HepG2 (cell line): ENCODE data around the gene EIF1. TPM values are rescaled to one million over a fixed set of nuclear protein-coding genes. Genes with fewer than 3 reads are reported as not detected.
A peak's percentile ranks its signal among the peaks of the same experiment; 100 is the strongest.

ENCODE experiments used
- E2F2 ChIP-seq: sonication (generic); formaldehyde crosslinking; IDR thresholded peaks from 2 replicates; pipeline ENCODE4 v1.4.0; 2020; ENCODE audit warnings: missing genetic modification reagents, borderline replicate concordance
- FOXA1 ChIP-seq, 2 experiments: fragments of 450-650 bp in 1 of 2; sonication (generic) in 1 of 2; formaldehyde crosslinking in 1 of 2; IDR thresholded peaks; 2 replicates each; pipeline versions ENCODE4 v1.4.0 to v1.6.1; 2016 to 2020; ENCODE audit warnings: missing genetic modification reagents in 1 of 2
- IRX3 ChIP-seq: sonication (generic); formaldehyde crosslinking; IDR thresholded peaks from 2 replicates; pipeline ENCODE4 v1.8.1; 2023; ENCODE audit warnings: mild to moderate bottlenecking, low read depth, missing genetic modification reagents, borderline replicate concordance
- KDM2A ChIP-seq: sonication (generic); formaldehyde crosslinking; IDR thresholded peaks from 2 replicates; pipeline ENCODE4 v1.4.0; 2020; ENCODE audit warnings: low read depth, missing genetic modification reagents, borderline replicate concordance
- KDM5A ChIP-seq: fragments of 200-600 bp; sonication (generic); IDR thresholded peaks from 2 replicates; pipeline ENCODE4 v1.7.0; 2018; ENCODE audit warnings: antibody characterized with exemption, mild to moderate bottlenecking, low read length, borderline replicate concordance
- MAFF ChIP-seq: IDR thresholded peaks from 2 replicates; pipeline ENCODE4 v1.6.1; 2011; ENCODE audit warnings: low read depth, low read length, improper control_type of control experiment
- MED8 ChIP-seq: sonication (generic); formaldehyde crosslinking; IDR thresholded peaks from 2 replicates; pipeline ENCODE4 v1.8.1; 2023; ENCODE audit warnings: mild to moderate bottlenecking, missing genetic modification reagents; ENCODE audit not compliant: insufficient replicate concordance
- NCOA2 ChIP-seq: sonication (generic); formaldehyde crosslinking; IDR thresholded peaks from 2 replicates; pipeline ENCODE4 v1.8.0; 2022; ENCODE audit warnings: inconsistent platforms
- ONECUT2 ChIP-seq: sonication (generic); formaldehyde crosslinking; IDR thresholded peaks from 2 replicates; pipeline ENCODE4 v1.4.0; 2020; ENCODE audit warnings: missing genetic modification reagents
- POLR2G ChIP-seq: fragments of 200-400 bp; formaldehyde crosslinking; IDR thresholded peaks from 2 replicates; pipeline ENCODE4 v1.6.1; 2018; ENCODE audit warnings: mild to moderate bottlenecking, low read depth, low read length, moderate library complexity
- SMARCC2 ChIP-seq: fragments of 450-650 bp; IDR thresholded peaks from 2 replicates; pipeline ENCODE4 v1.6.1; 2017; ENCODE audit warnings: antibody characterized with exemption, mild to moderate bottlenecking
- THAP8 ChIP-seq: sonication (generic); formaldehyde crosslinking; IDR thresholded peaks from 2 replicates; pipeline ENCODE4 v1.5.1; 2020; ENCODE audit warnings: missing genetic modification reagents, mild to moderate bottlenecking, borderline replicate concordance
- WIZ ChIP-seq: sonication (generic); formaldehyde crosslinking; IDR thresholded peaks from 2 replicates; pipeline ENCODE4 v1.5.1; 2020; ENCODE audit warnings: mild to moderate bottlenecking, missing genetic modification reagents
- ZBTB3 ChIP-seq: sonication (generic); formaldehyde crosslinking; IDR thresholded peaks from 2 replicates; pipeline ENCODE4 v1.4.0; 2020; ENCODE audit warnings: low read depth, mild to moderate bottlenecking, moderate library complexity, missing genetic modification reagents, borderline replicate concordance
- ZNF205 ChIP-seq: IDR thresholded peaks from 2 replicates; pipeline ENCODE4 v1.6.1; 2018; ENCODE audit warnings: missing biosample characterization, missing genetic modification reagents
- ZNF354B ChIP-seq: sonication (generic); formaldehyde crosslinking; IDR thresholded peaks from 2 replicates; pipeline ENCODE4 v1.8.0; 2022; ENCODE audit warnings: mild to moderate bottlenecking, missing genetic modification reagents
- ZNF564 ChIP-seq: sonication (generic); formaldehyde crosslinking; IDR thresholded peaks from 2 replicates; pipeline ENCODE4 v1.8.1; 2023; ENCODE audit warnings: mild to moderate bottlenecking, missing genetic modification reagents
- ZNF672 ChIP-seq: sonication (generic); formaldehyde crosslinking; IDR thresholded peaks from 2 replicates; pipeline ENCODE4 v1.8.1; 2022; ENCODE audit warnings: missing genetic modification reagents
- ZSCAN20 ChIP-seq: sonication (generic); formaldehyde crosslinking; IDR thresholded peaks from 2 replicates; pipeline ENCODE4 v1.4.0; 2020; ENCODE audit warnings: missing genetic modification reagents, mild to moderate bottlenecking, borderline replicate concordance
- polyA plus RNA-seq, 8 experiments: library from polyadenylated mRNA; depleted of rRNA in 3 of 8; stranded (reverse) in 7 of 8; unstranded in 1 of 8; fragments of >200 nt; fragmentation: Illumina TruSeq in 4 of 8; extraction: Trizol in 4 of 8; gene quantifications; 2 replicates each; pipeline versions ENCODE4 v1.2.1 to v1.2.3, GENCODE V29; 2011 to 2016; ENCODE audit warnings: low read depth in 4 of 8, missing spikeins in 1 of 8, mixed read lengths in 1 of 8; ENCODE audit not compliant: insufficient read depth in 1 of 8
- total RNA-seq, 5 experiments: library from RNA; depleted of rRNA; stranded (reverse); fragments of >200 nt; fragmentation: Illumina TruSeq; extraction: Trizol; gene quantifications; 2 replicates each; pipeline ENCODE4 v1.2.3, GENCODE V29; 2016; ENCODE audit warnings: low read depth in 1 of 5
- TF ChIP-seq, protein P1 (sequence below): sonication (generic); formaldehyde crosslinking; IDR thresholded peaks from 2 replicates; pipeline ENCODE4 v1.8.1; 2022; ENCODE audit warnings: mild to moderate bottlenecking, missing genetic modification reagents
- TF ChIP-seq, protein P2 (sequence below): sonication (generic); formaldehyde crosslinking; IDR thresholded peaks from 2 replicates; pipeline ENCODE4 v1.4.0; 2020; ENCODE audit warnings: mild to moderate bottlenecking, missing genetic modification reagents
- TF ChIP-seq, protein P3 (sequence below): conservative IDR thresholded peaks from 2 replicates; pipeline ENCODE4 v1.6.1; 2018; ENCODE audit warnings: missing genetic modification reagents
- TF ChIP-seq, protein P4 (sequence below): sonication (generic); formaldehyde crosslinking; IDR thresholded peaks from 2 replicates; pipeline ENCODE4 v1.8.0; 2023; ENCODE audit warnings: mild to moderate bottlenecking, missing genetic modification reagents

EIF1 gene
- total and polyA plus RNA-seq, 2 of the 13 experiments (the other 11 are each of a cell fraction or from before 2014, with no cell fraction given): 147 to 517 TPM

DNA sequence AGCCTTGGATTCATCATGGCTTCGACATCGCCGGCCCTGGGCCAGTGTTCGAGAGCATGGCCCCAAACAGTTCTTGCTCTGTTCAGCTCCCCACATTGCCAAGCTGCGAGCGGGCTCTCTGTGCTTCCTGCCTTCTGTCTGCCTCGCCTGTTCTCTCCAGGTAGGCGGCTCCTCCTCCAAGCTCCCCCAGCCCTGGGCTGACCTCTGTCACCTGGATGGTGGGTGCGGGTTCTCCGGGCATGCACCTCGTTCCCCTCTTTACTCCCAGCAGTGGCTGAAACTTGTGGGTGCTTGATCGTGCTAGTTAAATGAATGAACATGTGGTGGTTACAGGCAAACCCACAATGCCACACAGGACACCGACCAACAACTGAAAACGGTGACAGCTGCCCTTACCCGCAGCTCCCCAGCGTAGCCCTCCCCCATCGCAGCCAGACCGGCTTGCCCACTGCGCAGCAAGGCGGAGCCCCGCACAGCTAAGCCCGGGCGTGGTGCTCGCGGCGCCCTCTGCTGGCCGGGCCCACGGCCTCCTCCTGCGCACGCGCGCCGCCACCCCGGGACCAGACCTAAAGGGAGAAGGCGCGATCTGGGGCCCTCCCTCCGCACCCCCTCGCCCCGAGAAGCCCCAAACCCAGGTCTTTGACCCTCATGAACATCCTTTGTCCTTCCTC lies 23.0 kb upstream of the EIF1 start (continued):
- TF ChIP-seq, protein P1, sequence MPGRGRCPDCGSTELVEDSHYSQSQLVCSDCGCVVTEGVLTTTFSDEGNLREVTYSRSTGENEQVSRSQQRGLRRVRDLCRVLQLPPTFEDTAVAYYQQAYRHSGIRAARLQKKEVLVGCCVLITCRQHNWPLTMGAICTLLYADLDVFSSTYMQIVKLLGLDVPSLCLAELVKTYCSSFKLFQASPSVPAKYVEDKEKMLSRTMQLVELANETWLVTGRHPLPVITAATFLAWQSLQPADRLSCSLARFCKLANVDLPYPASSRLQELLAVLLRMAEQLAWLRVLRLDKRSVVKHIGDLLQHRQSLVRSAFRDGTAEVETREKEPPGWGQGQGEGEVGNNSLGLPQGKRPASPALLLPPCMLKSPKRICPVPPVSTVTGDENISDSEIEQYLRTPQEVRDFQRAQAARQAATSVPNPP (CRISPR knock-in tag): no peak
- TF ChIP-seq, protein P2, sequence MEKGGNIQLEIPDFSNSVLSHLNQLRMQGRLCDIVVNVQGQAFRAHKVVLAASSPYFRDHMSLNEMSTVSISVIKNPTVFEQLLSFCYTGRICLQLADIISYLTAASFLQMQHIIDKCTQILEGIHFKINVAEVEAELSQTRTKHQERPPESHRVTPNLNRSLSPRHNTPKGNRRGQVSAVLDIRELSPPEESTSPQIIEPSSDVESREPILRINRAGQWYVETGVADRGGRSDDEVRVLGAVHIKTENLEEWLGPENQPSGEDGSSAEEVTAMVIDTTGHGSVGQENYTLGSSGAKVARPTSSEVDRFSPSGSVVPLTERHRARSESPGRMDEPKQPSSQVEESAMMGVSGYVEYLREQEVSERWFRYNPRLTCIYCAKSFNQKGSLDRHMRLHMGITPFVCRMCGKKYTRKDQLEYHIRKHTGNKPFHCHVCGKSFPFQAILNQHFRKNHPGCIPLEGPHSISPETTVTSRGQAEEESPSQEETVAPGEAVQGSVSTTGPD (CRISPR knock-in tag): no peak
- TF ChIP-seq KDM5A (no peak), MED8 (CRISPR knock-in tag) (peak; percentile 77), KDM2A (CRISPR knock-in tag) (peak; percentile 89), ZNF564 (CRISPR knock-in tag) (peak; percentile 39; the same call in 1 of the 2 replicates), ZBTB3 (no peak), E2F2 (CRISPR knock-in tag) (no peak), ZNF205 (CRISPR knock-in tag) (peak; percentile 80; the same call in 1 of the 2 replicates), FOXA1 (IDR thresholded peaks at IDR 0.05) (no peak), FOXA1 (CRISPR knock-in tag; IDR thresholded peaks at IDR 0.05) (peak; percentile 6; the same call in 1 of the 2 replicates), POLR2G (peak; percentile 32; the same call in 1 of the 2 replicates), WIZ (CRISPR knock-in tag) (0 out of 2 replicates have a peak, but pooled peaks have one; percentile 68), NCOA2 (CRISPR knock-in tag) (peak; percentile 32; the same call in 1 of the 2 replicates), ZNF354B (CRISPR knock-in tag) (no peak), ONECUT2 (CRISPR knock-in tag) (no peak), THAP8 (no peak), IRX3 (no peak), MAFF (no peak), ZSCAN20 (CRISPR knock-in tag) (no peak), ZNF672 (no peak), SMARCC2 (no peak)
- TF ChIP-seq, protein P3, sequence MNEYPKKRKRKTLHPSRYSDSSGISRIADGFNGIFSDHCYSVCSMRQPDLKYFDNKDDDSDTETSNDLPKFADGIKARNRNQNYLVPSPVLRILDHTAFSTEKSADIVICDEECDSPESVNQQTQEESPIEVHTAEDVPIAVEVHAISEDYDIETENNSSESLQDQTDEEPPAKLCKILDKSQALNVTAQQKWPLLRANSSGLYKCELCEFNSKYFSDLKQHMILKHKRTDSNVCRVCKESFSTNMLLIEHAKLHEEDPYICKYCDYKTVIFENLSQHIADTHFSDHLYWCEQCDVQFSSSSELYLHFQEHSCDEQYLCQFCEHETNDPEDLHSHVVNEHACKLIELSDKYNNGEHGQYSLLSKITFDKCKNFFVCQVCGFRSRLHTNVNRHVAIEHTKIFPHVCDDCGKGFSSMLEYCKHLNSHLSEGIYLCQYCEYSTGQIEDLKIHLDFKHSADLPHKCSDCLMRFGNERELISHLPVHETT (CRISPR knock-in tag): 0 out of 2 replicates have a peak, but pooled peaks have one; percentile 50
- TF ChIP-seq, protein P4, sequence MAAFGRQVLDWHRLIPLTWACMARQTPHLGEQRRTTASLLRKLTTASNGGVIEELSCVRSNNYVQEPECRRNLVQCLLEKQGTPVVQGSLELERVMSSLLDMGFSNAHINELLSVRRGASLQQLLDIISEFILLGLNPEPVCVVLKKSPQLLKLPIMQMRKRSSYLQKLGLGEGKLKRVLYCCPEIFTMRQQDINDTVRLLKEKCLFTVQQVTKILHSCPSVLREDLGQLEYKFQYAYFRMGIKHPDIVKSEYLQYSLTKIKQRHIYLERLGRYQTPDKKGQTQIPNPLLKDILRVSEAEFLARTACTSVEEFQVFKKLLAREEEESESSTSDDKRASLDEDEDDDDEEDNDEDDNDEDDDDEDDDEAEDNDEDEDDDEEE (CRISPR knock-in tag): no peak
